Right atrium auricular region (tissue), 2 donors: ENCODE data around the gene C16orf90. TPM values are rescaled to one million over a fixed set of nuclear protein-coding genes. Genes with fewer than 3 reads are reported as not detected.

Experiments used
- DNase-seq: peaks from one replicate; pipeline ENCODE4 v3.0.0-alpha.2; 2019; ENCODE audit warnings: low spot score
- H3K27ac ChIP-seq, 2 donors: fragments of 200-600 bp; sonication (generic); 1 replicate in 1 of 2; 2 replicates in 1 of 2; pipeline ENCODE4 v1.5.1; 2016 to 2019
- H3K27me3 ChIP-seq, 2 donors: fragments of 200-600 bp; sonication (generic); one replicate each; pipeline versions ENCODE4 v1.5.1 to v1.6.0; 2017 to 2019
- H3K36me3 ChIP-seq: fragments of 200-600 bp; sonication (generic); one replicate; pipeline ENCODE4 v1.5.1; 2016
- H3K4me1 ChIP-seq, 2 donors: fragments of 200-600 bp; sonication (generic); one replicate each; pipeline versions ENCODE4 v1.5.1 to v1.6.0; 2017 to 2019
- H3K4me3 ChIP-seq, 2 donors: fragments of 200-600 bp; sonication (generic); 1 replicate in 1 of 2; 2 replicates in 1 of 2; pipeline ENCODE4 v1.5.1; 2017 to 2019; ENCODE audit warnings: mild to moderate bottlenecking in 1 of 2, moderate library complexity in 1 of 2
- H3K9me3 ChIP-seq, 2 donors: fragments of 200-600 bp; sonication (generic); one replicate each; pipeline ENCODE4 v1.5.1; 2019
- total RNA-seq, 2 donors: library from RNA; depleted of rRNA; stranded (reverse); fragments of >200 nt; gene quantifications; one replicate each; pipeline ENCODE4 v1.1.0, GENCODE V29; 2016
- TF ChIP-seq, protein P1 (sequence below), 2 donors: fragments of 200-600 bp; sonication (generic); IDR thresholded peaks; one replicate each; pipeline ENCODE4 v1.5.1; 2019; ENCODE audit warnings: antibody characterized with exemption in 2 of 2

The C16orf90 gene
- total RNA-seq, 2 donors from 2014 or later = not detected

DNA sequence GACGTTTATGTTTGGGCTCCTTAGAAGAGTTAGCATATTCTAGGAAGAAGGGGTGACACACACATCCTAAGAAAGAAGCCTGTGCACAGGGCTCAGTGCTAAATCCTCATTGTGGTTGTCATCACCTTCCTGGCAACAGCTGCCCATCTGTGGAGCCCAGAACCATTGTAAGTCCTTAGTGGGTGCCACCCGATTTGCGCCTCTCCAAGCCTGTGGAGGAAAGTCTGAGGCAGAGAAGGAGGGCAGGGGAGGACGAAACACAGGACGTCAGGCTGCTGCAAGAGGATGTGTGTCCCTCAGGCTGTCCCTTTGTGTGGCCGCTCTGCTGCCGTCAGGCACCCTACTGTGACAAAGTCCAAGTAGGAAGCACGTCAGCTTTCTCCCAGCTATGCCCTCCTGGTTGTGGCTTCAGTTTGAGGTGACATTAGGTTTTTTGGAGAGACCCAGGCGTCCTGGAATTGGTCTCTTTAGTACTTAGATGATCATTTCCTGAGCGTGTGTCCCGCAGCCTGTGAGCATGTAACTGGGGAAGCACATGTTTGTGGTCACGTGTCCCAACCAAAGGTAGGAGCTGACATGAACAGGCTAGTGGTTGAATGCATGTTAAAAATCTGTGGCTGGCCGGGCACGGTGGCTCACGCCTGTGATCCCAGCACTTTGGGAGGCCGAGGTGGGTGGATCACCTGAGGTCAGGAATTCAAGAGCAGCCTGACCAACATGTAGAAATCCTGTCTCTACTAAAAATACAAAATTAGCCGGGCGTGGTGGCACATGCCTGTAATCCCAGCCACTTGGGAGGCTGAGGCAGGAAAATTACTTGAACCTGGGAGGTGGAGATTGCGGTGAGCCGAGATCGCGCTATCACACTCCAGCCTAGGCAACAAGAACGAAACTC, 16.2 kb upstream of the C16orf90 start:
- Histone ChIP-seq H3K9me3 (no peaks in the 10 kb centered on the region), H3K4me1 (no peaks in the 10 kb centered on the region), H3K27me3 (no peaks in the 10 kb centered on the region), H3K4me3 (no peak overlapping the region), H3K36me3 (peaks cover 76% of the 10 kb centered on the region), H3K27ac (no peak overlapping the region)
- no peak for DNase-seq
- TF ChIP-seq, protein P1, sequence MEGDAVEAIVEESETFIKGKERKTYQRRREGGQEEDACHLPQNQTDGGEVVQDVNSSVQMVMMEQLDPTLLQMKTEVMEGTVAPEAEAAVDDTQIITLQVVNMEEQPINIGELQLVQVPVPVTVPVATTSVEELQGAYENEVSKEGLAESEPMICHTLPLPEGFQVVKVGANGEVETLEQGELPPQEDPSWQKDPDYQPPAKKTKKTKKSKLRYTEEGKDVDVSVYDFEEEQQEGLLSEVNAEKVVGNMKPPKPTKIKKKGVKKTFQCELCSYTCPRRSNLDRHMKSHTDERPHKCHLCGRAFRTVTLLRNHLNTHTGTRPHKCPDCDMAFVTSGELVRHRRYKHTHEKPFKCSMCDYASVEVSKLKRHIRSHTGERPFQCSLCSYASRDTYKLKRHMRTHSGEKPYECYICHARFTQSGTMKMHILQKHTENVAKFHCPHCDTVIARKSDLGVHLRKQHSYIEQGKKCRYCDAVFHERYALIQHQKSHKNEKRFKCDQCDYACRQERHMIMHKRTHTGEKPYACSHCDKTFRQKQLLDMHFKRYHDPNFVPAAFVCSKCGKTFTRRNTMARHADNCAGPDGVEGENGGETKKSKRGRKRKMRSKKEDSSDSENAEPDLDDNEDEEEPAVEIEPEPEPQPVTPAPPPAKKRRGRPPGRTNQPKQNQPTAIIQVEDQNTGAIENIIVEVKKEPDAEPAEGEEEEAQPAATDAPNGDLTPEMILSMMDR (IDR thresholded peaks at IDR 0.05) = no peak

GRCh38 chr16:3510416-3510815, 15.1 kb upstream of the C16orf90 start:
- no peak overlapping the region for H3K4me3 ChIP-seq
- TF ChIP-seq, protein P1 (IDR thresholded peaks at IDR 0.05) = no peak
- no peaks in the 10 kb centered on the region for H3K9me3 ChIP-seq
- peaks cover 75% of the 10 kb centered on the region for H3K36me3 ChIP-seq
- no peaks in the 10 kb centered on the region for H3K27me3 ChIP-seq
- DNase-seq = no peak
- H3K27ac ChIP-seq = no peak overlapping the region
- no peaks in the 10 kb centered on the region for H3K4me1 ChIP-seq

DNA sequence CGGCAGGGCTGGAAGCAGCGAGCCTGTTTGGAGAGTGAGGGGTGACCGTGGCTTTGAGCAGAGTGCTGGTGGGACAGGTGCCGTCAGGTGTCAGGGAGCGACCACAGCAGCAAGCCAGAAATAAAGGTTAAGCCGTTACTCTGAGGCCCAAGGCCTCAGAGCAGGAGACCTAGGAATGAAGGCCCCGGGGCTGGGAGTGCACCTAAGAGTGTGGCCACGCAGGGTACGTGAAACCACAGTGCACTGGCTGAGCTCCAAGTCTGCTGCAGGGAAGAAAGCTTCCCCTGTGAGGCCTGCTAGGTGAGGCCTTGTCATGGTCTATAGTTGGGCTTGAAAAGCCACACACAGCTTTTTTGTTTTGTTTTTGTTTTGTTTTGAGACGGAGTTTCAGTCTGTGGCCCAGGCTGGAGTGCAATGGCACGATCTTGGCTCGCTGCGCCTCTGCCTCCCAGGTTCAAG, 14.2 kb upstream of the C16orf90 start:
- TF ChIP-seq, protein P1 (IDR thresholded peaks at IDR 0.05) = no peak
- Histone ChIP-seq H3K27ac (no peak overlapping the region), H3K36me3 (peaks cover 73% of the 10 kb centered on the region), H3K27me3 (no peaks in the 10 kb centered on the region), H3K9me3 (no peaks in the 10 kb centered on the region), H3K4me1 (no peaks in the 10 kb centered on the region), H3K4me3 (no peak overlapping the region)
- DNase-seq = no peak

DNA sequence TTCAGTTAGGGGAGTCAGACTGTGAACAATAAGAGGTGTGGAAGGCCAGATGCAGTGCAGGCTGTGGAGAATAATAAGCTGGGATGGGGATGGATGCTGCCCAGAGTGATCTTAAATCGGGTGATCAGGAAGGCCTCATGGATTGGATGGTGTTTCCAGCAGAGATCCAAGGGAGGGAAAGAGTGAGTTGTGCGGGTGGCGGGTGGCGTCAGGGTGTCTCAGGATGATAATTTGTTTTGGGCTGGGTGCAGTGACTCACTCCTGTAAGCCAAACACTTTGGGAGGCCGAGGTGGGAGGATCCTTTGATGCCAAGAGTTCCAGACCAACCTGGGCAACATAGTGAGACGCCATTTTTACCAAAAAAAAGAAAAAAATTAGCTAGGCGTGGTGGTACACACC, 13.4 kb upstream of the C16orf90 start:
- Histone ChIP-seq H3K36me3 (peaks cover 65% of the 10 kb centered on the region), H3K9me3 (no peaks in the 10 kb centered on the region), H3K4me1 (no peaks in the 10 kb centered on the region), H3K27ac (no peak overlapping the region), H3K27me3 (no peaks in the 10 kb centered on the region), H3K4me3 (no peak overlapping the region)
- no peak for DNase-seq
- TF ChIP-seq, protein P1 (IDR thresholded peaks at IDR 0.05) = no peak

- Histone ChIP-seq H3K4me1 (peaks cover 0 to 16% of the 10 kb centered on the region in 2 donors), H3K27ac (no peak overlapping the region), H3K4me3 (no peak overlapping the region), H3K9me3 (no peaks in the 10 kb centered on the region), H3K27me3 (no peaks in the 10 kb centered on the region), H3K36me3 (peaks cover 32% of the 10 kb centered on the region)
- no peak for DNase-seq
- TF ChIP-seq, protein P1 (IDR thresholded peaks at IDR 0.05) = no peak
Measured at GRCh38 chr16:3503523-3503922, 8.2 kb upstream of the C16orf90 start.
